Measurements from ENCODE around the gene BOLL.
"Not testable (repeated sequence)": the region's sequence is repeated elsewhere in the genome, so short reads cannot be mapped to it uniquely, and the experiment has no call there.

GRCh38 chr2:197834771-197835170, 49.7 kb upstream of the BOLL start:
- TF ChIP-seq CTCF (IDR thresholded peaks at IDR 0.05); EZH2 (IDR thresholded peaks at IDR 0.05; ENCODE audit: borderline replicate concordance, insufficient read depth, low read depth, low read length, poor library complexity, severe bottlenecking): not testable (repeated sequence)

Data from B cell (primary cell).